ENCODE data around the gene CISD1. TPM values are rescaled to one million over a fixed set of nuclear protein-coding genes. Genes with fewer than 3 reads are reported as not detected.
"Not testable (repeated sequence)": the region's sequence is repeated elsewhere in the genome, so short reads cannot be mapped to it uniquely, and the experiment has no call there.

The CISD1 gene
- total RNA-seq, 1 donor from 2014 or later, result 41.4 TPM

GRCh38 chr10:58237014-58237834, 31.7 kb upstream of the CISD1 start:
- H3K4me1 Mint-ChIP-seq (ENCODE audit: unreplicated experiment), result peaks cover 9% of the 10 kb centered on the region
- no peak for TF ChIP-seq CTCF (conservative IDR thresholded peaks at IDR 0.05)
- H3K27ac Mint-ChIP-seq, result no peak overlapping the region
- H3K36me3 Mint-ChIP-seq, result peaks cover 41% of the 10 kb centered on the region
- no peaks in the 10 kb centered on the region for H3K27me3 Mint-ChIP-seq
- H3K9me3 Mint-ChIP-seq, result no peaks in the 10 kb centered on the region
- no peak for DNase-seq (ENCODE audit: extremely low spot score, unreplicated experiment)
- no peak overlapping the region for H3K4me3 Mint-ChIP-seq

GRCh38 chr10:58239561-58240169, 29.3 kb upstream of the CISD1 start:
- H3K27me3 Mint-ChIP-seq, result no peaks in the 10 kb centered on the region
- no peak overlapping the region for H3K4me3 Mint-ChIP-seq
- no peak for DNase-seq (ENCODE audit: extremely low spot score, unreplicated experiment)
- H3K9me3 Mint-ChIP-seq, result no peaks in the 10 kb centered on the region
- no peak for TF ChIP-seq CTCF (conservative IDR thresholded peaks at IDR 0.05)
- peaks cover 28% of the 10 kb centered on the region for H3K36me3 Mint-ChIP-seq
- H3K4me1 Mint-ChIP-seq (ENCODE audit: unreplicated experiment), result peaks cover 9% of the 10 kb centered on the region
- H3K27ac Mint-ChIP-seq, result no peak overlapping the region

- no peaks in the 10 kb centered on the region for H3K9me3 Mint-ChIP-seq
- no peaks in the 10 kb centered on the region for H3K27me3 Mint-ChIP-seq
- no peak for DNase-seq (ENCODE audit: extremely low spot score, unreplicated experiment)
- TF ChIP-seq CTCF (conservative IDR thresholded peaks at IDR 0.05), result no peak
- no peak overlapping the region for H3K4me3 Mint-ChIP-seq
- H3K36me3 Mint-ChIP-seq, result peaks cover 19% of the 10 kb centered on the region
- H3K27ac Mint-ChIP-seq, result peak overlapping the region; percentile 3
- peaks cover 9% of the 10 kb centered on the region for H3K4me1 Mint-ChIP-seq (ENCODE audit: unreplicated experiment)
Observed at GRCh38 chr10:58240531-58240930, 28.4 kb upstream of the CISD1 start.

GRCh38 chr10:58241346-58241745, 27.6 kb upstream of the CISD1 start:
- no peak overlapping the region for H3K4me3 Mint-ChIP-seq
- H3K9me3 Mint-ChIP-seq, result no peaks in the 10 kb centered on the region
- H3K27me3 Mint-ChIP-seq, result no peaks in the 10 kb centered on the region
- no peak overlapping the region for H3K27ac Mint-ChIP-seq
- H3K36me3 Mint-ChIP-seq, result peaks cover 13% of the 10 kb centered on the region
- H3K4me1 Mint-ChIP-seq (ENCODE audit: unreplicated experiment), result peaks cover 9% of the 10 kb centered on the region
- no peak for DNase-seq (ENCODE audit: extremely low spot score, unreplicated experiment)
- TF ChIP-seq CTCF (conservative IDR thresholded peaks at IDR 0.05), result no peak

- Mint-ChIP-seq H3K27ac (no peak overlapping the region), H3K9me3 (no peaks in the 10 kb centered on the region), H3K4me3 (no peak overlapping the region), H3K27me3 (no peaks in the 10 kb centered on the region), H3K4me1 (ENCODE audit: unreplicated experiment) (peaks cover 9% of the 10 kb centered on the region), H3K36me3 (peaks cover 5% of the 10 kb centered on the region)
- no peak for TF ChIP-seq CTCF (conservative IDR thresholded peaks at IDR 0.05)
- no peak for DNase-seq (ENCODE audit: extremely low spot score, unreplicated experiment)
Observed at GRCh38 chr10:58243269-58243668, 25.7 kb upstream of the CISD1 start.

GRCh38 chr10:58243801-58244200, 25.2 kb upstream of the CISD1 start:
- not testable (repeated sequence) for H3K4me1 Mint-ChIP-seq (ENCODE audit: unreplicated experiment); DNase-seq (ENCODE audit: extremely low spot score, unreplicated experiment); H3K9me3 Mint-ChIP-seq; H3K36me3 Mint-ChIP-seq; H3K27me3 Mint-ChIP-seq; H3K4me3 Mint-ChIP-seq; H3K27ac Mint-ChIP-seq

GRCh38 chr10:58244242-58244641, 24.7 kb upstream of the CISD1 start:
- not testable (repeated sequence) for DNase-seq (ENCODE audit: extremely low spot score, unreplicated experiment); H3K27me3 Mint-ChIP-seq; H3K4me3 Mint-ChIP-seq; H3K27ac Mint-ChIP-seq; H3K9me3 Mint-ChIP-seq; H3K36me3 Mint-ChIP-seq; H3K4me1 Mint-ChIP-seq (ENCODE audit: unreplicated experiment)

GRCh38 chr10:58244666-58245065, 24.3 kb upstream of the CISD1 start:
- H3K9me3 Mint-ChIP-seq; H3K27me3 Mint-ChIP-seq; H3K27ac Mint-ChIP-seq; H3K4me3 Mint-ChIP-seq; H3K36me3 Mint-ChIP-seq; H3K4me1 Mint-ChIP-seq (ENCODE audit: unreplicated experiment); DNase-seq (ENCODE audit: extremely low spot score, unreplicated experiment): not testable (repeated sequence)
